ENCODE results near the gene TSPAN18.
A peak's percentile ranks its signal among the peaks of the same experiment; 100 is the strongest.

The TSPAN18 gene

DNA sequence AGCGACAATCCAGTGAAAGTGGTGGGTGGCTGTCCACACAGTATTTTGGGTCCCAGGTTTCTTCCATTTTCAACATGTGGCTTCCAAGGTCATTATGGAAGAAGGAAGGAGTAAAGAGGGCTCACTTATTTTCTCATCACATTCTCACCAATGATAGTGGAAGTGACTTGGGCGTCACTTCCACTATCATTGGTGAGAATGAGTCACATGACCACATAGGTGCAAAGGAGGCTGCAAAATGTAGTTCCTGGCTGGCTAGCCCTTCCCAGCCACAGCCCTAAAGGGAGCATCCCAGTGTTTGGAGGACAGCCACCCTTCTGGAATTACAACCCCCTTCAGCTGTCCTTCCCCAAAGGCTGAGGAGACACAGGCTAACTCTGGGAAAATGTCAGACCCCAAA lies 95.6 kb downstream of the TSPAN18 start:
- no peaks in the 10 kb centered on the region for H3K9me3 ChIP-seq (replicated peaks; ENCODE audit: insufficient read depth, low read length)
- H2AFZ ChIP-seq (ENCODE audit: low read length), result no peak overlapping the region
- no peaks in the 10 kb centered on the region for H3F3A ChIP-seq (ENCODE audit: insufficient read depth, low read length)
- H3K79me2 ChIP-seq (ENCODE audit: low read length), result no peaks in the 10 kb centered on the region
- H3K27me3 ChIP-seq (replicated peaks; ENCODE audit: insufficient read depth, low read length), result no peaks in the 10 kb centered on the region
- TF ChIP-seq EZH2phosphoT487 (IDR thresholded peaks at IDR 0.05; ENCODE audit: low read length) (no peak), EZH2 (optimal IDR thresholded peaks at IDR 0.05; ENCODE audit: low read depth, low read length) (no peak)
- DNase-seq, result no peak
- H3K4me2 ChIP-seq (ENCODE audit: low read depth, low read length), result no peak overlapping the region
- no peaks in the 10 kb centered on the region for H3K36me3 ChIP-seq (replicated peaks; ENCODE audit: insufficient read depth, low read length)
- H3K9me2 ChIP-seq (replicated peaks; ENCODE audit: insufficient read depth, low read length), result no peaks in the 10 kb centered on the region
- H3K4me3 ChIP-seq (ENCODE audit: low read length), result no peak overlapping the region
- no peaks in the 10 kb centered on the region for H4K20me1 ChIP-seq (ENCODE audit: insufficient read depth, low read length)
- H3K4me1 ChIP-seq (ENCODE audit: low read length), result no peaks in the 10 kb centered on the region
- H3K27ac ChIP-seq (ENCODE audit: low read length), result no peak overlapping the region
- H3K9ac ChIP-seq (ENCODE audit: low read length), result no peak overlapping the region

DNA sequence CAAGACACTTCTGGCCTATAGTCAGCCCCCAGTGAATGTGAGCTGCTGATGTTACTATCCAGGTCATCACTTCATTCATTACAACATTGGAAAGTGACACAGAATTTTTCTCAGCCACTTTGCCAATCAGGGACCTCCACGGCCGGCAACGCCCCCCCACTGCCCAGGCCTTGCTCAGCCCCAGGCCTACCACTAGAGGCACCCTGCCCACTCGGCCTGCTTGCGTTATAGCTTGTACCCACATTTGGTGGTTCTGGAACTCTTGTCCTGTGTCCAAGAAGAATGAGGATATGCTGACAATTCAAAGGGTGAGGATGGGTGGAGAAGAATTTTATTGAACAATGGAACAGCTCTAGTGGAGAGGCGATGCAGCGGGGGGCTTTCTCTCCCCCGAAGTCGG lies 96.2 kb downstream of the TSPAN18 start:
- H3K79me2 ChIP-seq (ENCODE audit: low read length), result no peaks in the 10 kb centered on the region
- H3K36me3 ChIP-seq (replicated peaks; ENCODE audit: insufficient read depth, low read length), result no peaks in the 10 kb centered on the region
- no peaks in the 10 kb centered on the region for H3K27me3 ChIP-seq (replicated peaks; ENCODE audit: insufficient read depth, low read length)
- no peaks in the 10 kb centered on the region for H3F3A ChIP-seq (ENCODE audit: insufficient read depth, low read length)
- no peaks in the 10 kb centered on the region for H3K9me3 ChIP-seq (replicated peaks; ENCODE audit: insufficient read depth, low read length)
- no peak overlapping the region for H3K27ac ChIP-seq (ENCODE audit: low read length)
- H3K9me2 ChIP-seq (replicated peaks; ENCODE audit: insufficient read depth, low read length), result no peaks in the 10 kb centered on the region
- H2AFZ ChIP-seq (ENCODE audit: low read length), result no peak overlapping the region
- H3K4me3 ChIP-seq (ENCODE audit: low read length), result no peak overlapping the region
- H3K4me1 ChIP-seq (ENCODE audit: low read length), result no peaks in the 10 kb centered on the region
- no peak overlapping the region for H3K4me2 ChIP-seq (ENCODE audit: low read depth, low read length)
- no peaks in the 10 kb centered on the region for H4K20me1 ChIP-seq (ENCODE audit: insufficient read depth, low read length)
- no peak for DNase-seq
- TF ChIP-seq, protein P1, sequence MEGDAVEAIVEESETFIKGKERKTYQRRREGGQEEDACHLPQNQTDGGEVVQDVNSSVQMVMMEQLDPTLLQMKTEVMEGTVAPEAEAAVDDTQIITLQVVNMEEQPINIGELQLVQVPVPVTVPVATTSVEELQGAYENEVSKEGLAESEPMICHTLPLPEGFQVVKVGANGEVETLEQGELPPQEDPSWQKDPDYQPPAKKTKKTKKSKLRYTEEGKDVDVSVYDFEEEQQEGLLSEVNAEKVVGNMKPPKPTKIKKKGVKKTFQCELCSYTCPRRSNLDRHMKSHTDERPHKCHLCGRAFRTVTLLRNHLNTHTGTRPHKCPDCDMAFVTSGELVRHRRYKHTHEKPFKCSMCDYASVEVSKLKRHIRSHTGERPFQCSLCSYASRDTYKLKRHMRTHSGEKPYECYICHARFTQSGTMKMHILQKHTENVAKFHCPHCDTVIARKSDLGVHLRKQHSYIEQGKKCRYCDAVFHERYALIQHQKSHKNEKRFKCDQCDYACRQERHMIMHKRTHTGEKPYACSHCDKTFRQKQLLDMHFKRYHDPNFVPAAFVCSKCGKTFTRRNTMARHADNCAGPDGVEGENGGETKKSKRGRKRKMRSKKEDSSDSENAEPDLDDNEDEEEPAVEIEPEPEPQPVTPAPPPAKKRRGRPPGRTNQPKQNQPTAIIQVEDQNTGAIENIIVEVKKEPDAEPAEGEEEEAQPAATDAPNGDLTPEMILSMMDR (IDR thresholded peaks at IDR 0.05; ENCODE audit: low read length), result peak; percentile 39; the same call in 1 of the 2 replicates
- no peak for TF ChIP-seq EZH2 (optimal IDR thresholded peaks at IDR 0.05; ENCODE audit: low read depth, low read length)
- H3K9ac ChIP-seq (ENCODE audit: low read length), result no peak overlapping the region

- H3K9me3 ChIP-seq (replicated peaks; ENCODE audit: insufficient read depth, low read length), result no peaks in the 10 kb centered on the region
- H3K27me3 ChIP-seq (replicated peaks; ENCODE audit: insufficient read depth, low read length), result no peaks in the 10 kb centered on the region
- TF ChIP-seq, protein P1 (IDR thresholded peaks at IDR 0.05; ENCODE audit: low read length), result no peak
- no peak for TF ChIP-seq EZH2 (optimal IDR thresholded peaks at IDR 0.05; ENCODE audit: low read depth, low read length)
- H3K4me1 ChIP-seq (ENCODE audit: low read length), result no peaks in the 10 kb centered on the region
- H3K4me3 ChIP-seq (ENCODE audit: low read length), result no peak overlapping the region
- no peaks in the 10 kb centered on the region for H3K79me2 ChIP-seq (ENCODE audit: low read length)
- no peak overlapping the region for H3K4me2 ChIP-seq (ENCODE audit: low read depth, low read length)
- H4K20me1 ChIP-seq (ENCODE audit: insufficient read depth, low read length), result no peaks in the 10 kb centered on the region
- no peak for DNase-seq
- no peak overlapping the region for H2AFZ ChIP-seq (ENCODE audit: low read length)
- H3K27ac ChIP-seq (ENCODE audit: low read length), result no peak overlapping the region
- no peak overlapping the region for H3K9ac ChIP-seq (ENCODE audit: low read length)
- H3F3A ChIP-seq (ENCODE audit: insufficient read depth, low read length), result no peaks in the 10 kb centered on the region
- H3K36me3 ChIP-seq (replicated peaks; ENCODE audit: insufficient read depth, low read length), result no peaks in the 10 kb centered on the region
- no peaks in the 10 kb centered on the region for H3K9me2 ChIP-seq (replicated peaks; ENCODE audit: insufficient read depth, low read length)
Measured at GRCh38 chr11:44823868-44824267, 97.1 kb downstream of the TSPAN18 start.

DNA sequence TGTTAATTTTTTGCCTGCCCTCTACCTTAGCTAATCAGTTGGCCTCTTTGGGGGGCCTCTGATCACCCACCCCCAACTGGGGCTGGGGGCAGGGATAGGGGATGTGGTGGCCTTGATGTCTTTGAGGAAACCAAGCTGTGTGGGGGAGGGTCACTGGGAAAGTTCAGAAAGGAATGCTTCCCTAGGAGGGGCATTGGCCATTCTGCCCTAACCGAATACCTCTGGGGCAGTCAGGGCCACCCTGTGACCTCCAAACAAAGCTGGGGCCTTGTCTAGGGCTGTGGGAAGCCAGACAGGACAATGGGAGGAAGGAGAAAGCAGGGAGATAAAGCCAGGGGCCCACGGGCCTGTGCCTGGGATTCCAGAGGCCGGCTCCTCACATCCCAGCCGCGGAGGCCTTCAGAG lies 97.5 kb downstream of the TSPAN18 start:
- H3K4me3 ChIP-seq (ENCODE audit: low read length), result no peak overlapping the region
- no peaks in the 10 kb centered on the region for H3K9me2 ChIP-seq (replicated peaks; ENCODE audit: insufficient read depth, low read length)
- no peak overlapping the region for H3K4me2 ChIP-seq (ENCODE audit: low read depth, low read length)
- H3K79me2 ChIP-seq (ENCODE audit: low read length), result no peaks in the 10 kb centered on the region
- DNase-seq, result no peak
- TF ChIP-seq EZH2phosphoT487 (IDR thresholded peaks at IDR 0.05; ENCODE audit: low read length) (no peak), EZH2 (optimal IDR thresholded peaks at IDR 0.05; ENCODE audit: low read depth, low read length) (no peak)
- TF ChIP-seq, protein P1 (IDR thresholded peaks at IDR 0.05; ENCODE audit: low read length), result no peak
- H3K36me3 ChIP-seq (replicated peaks; ENCODE audit: insufficient read depth, low read length), result no peaks in the 10 kb centered on the region
- H2AFZ ChIP-seq (ENCODE audit: low read length), result no peak overlapping the region
- H3F3A ChIP-seq (ENCODE audit: insufficient read depth, low read length), result no peaks in the 10 kb centered on the region
- H3K9me3 ChIP-seq (replicated peaks; ENCODE audit: insufficient read depth, low read length), result no peaks in the 10 kb centered on the region
- no peaks in the 10 kb centered on the region for H3K4me1 ChIP-seq (ENCODE audit: low read length)
- H4K20me1 ChIP-seq (ENCODE audit: insufficient read depth, low read length), result no peaks in the 10 kb centered on the region
- no peak overlapping the region for H3K27ac ChIP-seq (ENCODE audit: low read length)
- no peaks in the 10 kb centered on the region for H3K27me3 ChIP-seq (replicated peaks; ENCODE audit: insufficient read depth, low read length)
- H3K9ac ChIP-seq (ENCODE audit: low read length), result no peak overlapping the region
